Neural cell (in vitro differentiated cells): ENCODE measurements around the gene MOCOS.

ENCODE experiments used
- CTCF ChIP-seq: fragments of 450-650 bp; IDR thresholded peaks from 2 replicates; pipeline ENCODE4 v1.5.1; 2014; ENCODE audit warnings: antibody characterized with exemption, mild to moderate bottlenecking, moderate library complexity; ENCODE audit not compliant: poor library complexity, severe bottlenecking
- EZH2 ChIP-seq: fragments of 200-600, 300-800 bp; shearing (Covaris generic), sonication (generic); IDR thresholded peaks from 2 replicates; pipeline ENCODE4 v1.6.1; 2014; ENCODE audit warnings: antibody characterized with exemption, low read length, borderline replicate concordance, mild to moderate bottlenecking; ENCODE audit not compliant: insufficient read depth, poor library complexity, severe bottlenecking
- MXI1 ChIP-seq: fragments of 450-650 bp; conservative IDR thresholded peaks from 2 replicates; pipeline ENCODE4 v1.6.1; 2014; ENCODE audit warnings: antibody characterized with exemption, mild to moderate bottlenecking; ENCODE audit not compliant: poor library complexity, severe bottlenecking
- POLR2AphosphoS5 ChIP-seq: IDR thresholded peaks from 2 replicates; pipeline ENCODE4 v1.6.1; 2012
- RAD21 ChIP-seq: fragments of 450-650 bp; conservative IDR thresholded peaks from 2 replicates; pipeline ENCODE4 v1.6.1; 2014; ENCODE audit warnings: antibody characterized with exemption, mild to moderate bottlenecking, moderate library complexity

GRCh38 chr18:36181441-36181840, 5.9 kb upstream of the MOCOS start:
- TF ChIP-seq CTCF (no peak), MXI1 (no peak), POLR2AphosphoS5 (no peak), RAD21 (no peak), EZH2 (no peak)
